Osteocyte (in vitro differentiated cells): Measurements from ENCODE around the gene FAM89A. TPM values are rescaled to one million over a fixed set of nuclear protein-coding genes. Genes with fewer than 3 reads are reported as not detected.

Source experiments
- DNase-seq: peaks from one replicate; pipeline ENCODE4 v3.0.0; 2021; ENCODE audit warnings: mixed read lengths; ENCODE audit not compliant: unreplicated experiment; ENCODE audit errors: extremely low spot score
- H3K27ac Mint-ChIP-seq: one replicate; pipeline ENCODE4 v1.8.0; 2021; ENCODE audit warnings: mild to moderate bottlenecking, mixed read lengths; ENCODE audit not compliant: unreplicated experiment
- H3K27me3 Mint-ChIP-seq: one replicate; pipeline ENCODE4 v1.8.0; 2021; ENCODE audit warnings: mixed read lengths; ENCODE audit not compliant: unreplicated experiment
- H3K36me3 Mint-ChIP-seq: one replicate; pipeline ENCODE4 v1.8.0; 2021; ENCODE audit warnings: mixed read lengths; ENCODE audit not compliant: unreplicated experiment
- H3K4me1 Mint-ChIP-seq: one replicate; pipeline ENCODE4 v1.8.0; 2021; ENCODE audit warnings: mixed read lengths; ENCODE audit not compliant: unreplicated experiment
- H3K4me3 Mint-ChIP-seq: one replicate; pipeline ENCODE4 v1.8.0; 2021; ENCODE audit warnings: mild to moderate bottlenecking, moderate library complexity, mixed read lengths; ENCODE audit not compliant: unreplicated experiment
- H3K9me3 Mint-ChIP-seq: one replicate; pipeline ENCODE4 v1.8.0; 2021; ENCODE audit warnings: mixed read lengths; ENCODE audit not compliant: unreplicated experiment
- CTCF ChIP-seq: fragments of 200-600 bp; sonication (generic); IDR thresholded peaks from 2 replicates; pipeline ENCODE4 v1.5.0; 2021; ENCODE audit warnings: antibody characterized with exemption, mild to moderate bottlenecking, moderate library complexity
- total RNA-seq: library from RNA; stranded (reverse); gene quantifications from 2 replicates; pipeline ENCODE4 v1.2.1, GENCODE V29; 2021

Gene FAM89A
- total RNA-seq, 1 donor from 2014 or later: 14.8 TPM

GRCh38 chr1:231020816-231021215, 19.2 kb downstream of the FAM89A start:
- Mint-ChIP-seq H3K36me3 (peaks cover 21% of the 10 kb centered on the region), H3K4me1 (peaks cover 11% of the 10 kb centered on the region), H3K27ac (no peak overlapping the region), H3K27me3 (no peaks in the 10 kb centered on the region), H3K4me3 (no peak overlapping the region), H3K9me3 (no peaks in the 10 kb centered on the region)
- TF ChIP-seq CTCF: no peak
- DNase-seq: no peak

DNA sequence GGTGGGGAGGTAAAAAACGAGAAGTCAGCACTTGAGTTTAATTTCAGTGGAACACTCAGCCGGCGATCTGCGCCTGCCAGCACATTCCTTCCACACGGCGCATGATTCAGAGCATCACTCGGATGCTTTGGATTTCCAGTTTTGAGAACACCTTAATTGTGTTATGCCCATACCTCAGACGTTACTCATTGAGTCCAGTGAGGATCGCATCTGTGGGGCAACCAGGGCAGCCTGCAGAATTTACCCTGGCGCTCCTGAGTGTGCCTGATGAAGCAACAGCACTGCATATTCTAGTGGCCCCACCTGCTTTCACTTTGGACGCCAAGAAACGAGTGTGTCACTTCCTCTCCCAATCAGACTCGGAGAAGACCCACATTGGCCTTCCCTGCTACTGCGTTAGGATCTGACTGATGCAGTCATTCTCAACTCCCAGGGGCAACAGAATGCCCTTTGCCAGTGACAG, 19.9 kb downstream of the FAM89A start:
- H3K27me3 Mint-ChIP-seq: no peaks in the 10 kb centered on the region

DNA sequence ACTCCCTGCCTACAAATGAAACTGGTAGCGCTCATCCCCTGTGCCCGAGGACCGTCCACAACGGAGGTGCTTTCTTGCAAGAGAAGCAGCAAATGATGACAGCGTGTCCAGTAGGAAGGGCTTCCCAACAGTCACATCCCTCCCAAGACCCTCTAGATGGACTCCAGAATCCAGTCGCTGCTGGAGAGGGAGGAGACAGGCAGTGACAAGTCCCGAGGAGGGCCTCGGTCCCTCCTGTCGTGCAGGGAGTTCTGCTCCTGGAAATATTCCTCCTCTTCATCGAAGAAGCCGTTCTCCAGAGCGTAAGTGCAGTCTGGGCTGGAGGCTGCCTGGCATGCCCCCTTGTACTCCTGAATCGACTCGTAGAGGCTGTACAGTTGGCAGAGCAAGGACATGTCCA, 20.3 kb downstream of the FAM89A start:
- Mint-ChIP-seq H3K4me1 (peaks cover 11% of the 10 kb centered on the region), H3K27me3 (no peaks in the 10 kb centered on the region), H3K27ac (no peak overlapping the region), H3K9me3 (no peaks in the 10 kb centered on the region), H3K36me3 (peaks cover 19% of the 10 kb centered on the region), H3K4me3 (no peak overlapping the region)
- DNase-seq: peak; percentile 82
- TF ChIP-seq CTCF: no peak

More for the DNA sequence above, 19.9 kb downstream of the FAM89A start:
- Mint-ChIP-seq H3K4me1 (peaks cover 11% of the 10 kb centered on the region), H3K4me3 (no peak overlapping the region), H3K36me3 (peaks cover 19% of the 10 kb centered on the region), H3K27ac (no peak overlapping the region), H3K9me3 (no peaks in the 10 kb centered on the region)
- TF ChIP-seq CTCF: no peak
- peak; percentile 40 for DNase-seq

DNA sequence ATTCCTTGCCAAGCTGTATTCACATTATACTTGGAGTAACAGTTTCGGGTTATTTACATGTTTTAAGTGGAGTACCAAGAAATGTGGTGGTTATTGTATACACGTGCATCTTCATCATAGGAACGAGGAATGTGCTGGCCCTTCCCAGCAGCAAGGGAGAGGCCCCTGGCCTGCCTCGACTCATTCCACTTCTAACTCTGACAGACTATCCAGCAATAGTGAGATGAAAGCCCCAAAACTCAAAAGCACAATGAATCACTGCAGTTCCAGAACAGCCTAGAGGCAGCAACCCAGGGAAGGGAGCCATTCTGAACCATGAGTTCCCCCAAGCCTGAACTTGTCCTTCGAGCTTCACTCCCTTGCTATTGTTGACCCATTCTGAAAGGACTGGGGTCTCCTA, 23.1 kb downstream of the FAM89A start:
- TF ChIP-seq CTCF: no peak
- H3K27ac Mint-ChIP-seq: no peak overlapping the region
- H3K4me3 Mint-ChIP-seq: no peak overlapping the region
- peaks cover 11% of the 10 kb centered on the region for H3K4me1 Mint-ChIP-seq
- no peaks in the 10 kb centered on the region for H3K27me3 Mint-ChIP-seq
- H3K9me3 Mint-ChIP-seq: no peaks in the 10 kb centered on the region
- peaks cover 16% of the 10 kb centered on the region for H3K36me3 Mint-ChIP-seq
- DNase-seq: no peak

GRCh38 chr1:231016234-231016633, 23.8 kb downstream of the FAM89A start:
- DNase-seq: peak; percentile 10
- no peaks in the 10 kb centered on the region for H3K9me3 Mint-ChIP-seq
- H3K27ac Mint-ChIP-seq: no peak overlapping the region
- H3K27me3 Mint-ChIP-seq: no peaks in the 10 kb centered on the region
- H3K36me3 Mint-ChIP-seq: peaks cover 13% of the 10 kb centered on the region
- peaks cover 11% of the 10 kb centered on the region for H3K4me1 Mint-ChIP-seq
- H3K4me3 Mint-ChIP-seq: no peak overlapping the region
- no peak for TF ChIP-seq CTCF
